IPS DF 19.7 (cell line): Measurements from ENCODE around the gene SMCP.
A peak's percentile ranks its signal among the peaks of the same experiment; 100 is the strongest.

Experiments
- DNase-seq: peaks from one replicate; pipeline ENCODE4 v3.0.0-alpha.2; 2013; ENCODE audit warnings: low read depth, low spot score

Gene SMCP

GRCh38 chr1:152878042-152878441 lies at the start of gene SMCP:
SMCP (plus strand) TSS chr1:152878322; CDS start chr1:152884423, 6,101 bp downstream.
- no peak for DNase-seq

GRCh38 chr1:152836870-152837269 lies 41.3 kb upstream of the SMCP start:
- no peak for DNase-seq

- DNase-seq = no peak
Observed at GRCh38 chr1:152842556-152842955, 35.6 kb upstream of the SMCP start, which contains the start of gene LCE6A. LCE6A (plus strand) TSS chr1:152842856; CDS start chr1:152843521, 665 bp downstream.

GRCh38 chr1:152855661-152856060 lies 22.5 kb upstream of the SMCP start:
- no peak for DNase-seq

GRCh38 chr1:152858062-152858461 lies 20.1 kb upstream of the SMCP start:
- no peak for DNase-seq

GRCh38 chr1:152859696-152860095 lies 18.4 kb upstream of the SMCP start, which contains the start of gene LCE7A:
LCE7A (plus strand) TSS chr1:152859996; CDS start chr1:152860698, 702 bp downstream.
- DNase-seq = no peak

- DNase-seq = no peak
Observed at GRCh38 chr1:152860129-152860528, 18.0 kb upstream of the SMCP start.

- no peak for DNase-seq
Observed at GRCh38 chr1:152861374-152861773, 16.7 kb upstream of the SMCP start.

GRCh38 chr1:152864443-152864842 lies 13.7 kb upstream of the SMCP start:
- no peak for DNase-seq

- no peak for DNase-seq
Observed at GRCh38 chr1:152866321-152866720, 11.8 kb upstream of the SMCP start.

- no peak for DNase-seq
Observed at GRCh38 chr1:152869808-152870419, 8.2 kb upstream of the SMCP start.

- peak; percentile 40 for DNase-seq
Observed at GRCh38 chr1:152870831-152871730, 7.0 kb upstream of the SMCP start.

GRCh38 chr1:152871731-152872126 lies 6.4 kb upstream of the SMCP start:
- no peak for DNase-seq

GRCh38 chr1:152873495-152873894 lies 4.6 kb upstream of the SMCP start:
- no peak for DNase-seq

GRCh38 chr1:152876827-152877226 lies 1.3 kb upstream of the SMCP start:
- DNase-seq = no peak

GRCh38 chr1:152879559-152880198 lies 1.6 kb downstream of the SMCP start:
- no peak for DNase-seq

- DNase-seq = no peak
Observed at GRCh38 chr1:152880316-152880715, 2.2 kb downstream of the SMCP start.

- no peak for DNase-seq
Observed at GRCh38 chr1:152880907-152881306, 2.8 kb downstream of the SMCP start.

- no peak for DNase-seq
Observed at GRCh38 chr1:152884085-152884484, 6.0 kb downstream of the SMCP start.

GRCh38 chr1:152884506-152884905 lies 6.4 kb downstream of the SMCP start:
- DNase-seq = no peak

- no peak for DNase-seq
Observed at GRCh38 chr1:152884966-152885624, 7.0 kb downstream of the SMCP start.

GRCh38 chr1:152886085-152886484 lies 8.0 kb downstream of the SMCP start:
- no peak for DNase-seq
